GM12864 (cell line): ENCODE results near the gene BCAR1.

Experiments
- DNase-seq: peaks from one replicate; pipeline ENCODE4 v3.0.0-alpha.2; 2011; ENCODE audit warnings: low read depth
- H3K4me3 ChIP-seq: 2 replicates; pipeline ENCODE4 v1.5.1; 2011; ENCODE audit warnings: mild to moderate bottlenecking, low read depth, low read length, control low read depth
- TF ChIP-seq, protein P1 (sequence below): IDR thresholded peaks from 2 replicates; pipeline ENCODE4 v1.5.1; 2011; ENCODE audit warnings: low read depth, mild to moderate bottlenecking, moderate library complexity, low read length, control low read depth, inconsistent platforms; ENCODE audit errors: missing control alignments

BCAR1 gene

DNA sequence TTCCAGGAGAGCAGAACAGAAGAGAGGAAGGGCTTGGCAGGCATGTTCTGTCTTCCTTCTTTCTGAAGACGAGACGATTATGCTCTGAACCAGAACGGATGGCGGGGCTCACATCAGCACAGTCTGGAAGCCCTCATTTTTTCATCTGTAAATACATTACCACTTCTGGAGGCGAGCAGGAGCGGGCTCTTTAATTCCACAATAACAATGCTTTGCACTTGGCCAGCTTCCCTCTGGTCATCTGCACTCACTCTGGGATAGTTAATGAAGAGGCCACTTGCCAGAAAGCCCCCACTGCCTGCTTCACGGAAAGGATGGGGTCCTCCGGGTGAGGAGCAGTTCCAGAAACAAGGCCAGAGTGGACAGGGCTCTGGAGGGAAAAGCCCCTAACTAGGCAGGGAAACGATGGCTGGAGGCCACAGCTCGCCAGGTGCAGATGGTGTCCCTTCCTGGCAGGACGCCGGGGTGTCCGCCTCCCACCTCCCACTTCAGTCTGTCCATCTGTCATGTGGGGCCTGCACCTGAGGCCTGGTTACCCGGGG, 13.1 kb upstream of the BCAR1 start:
- peak overlapping the region; percentile 52; the same call in 1 of the 2 replicates for H3K4me3 ChIP-seq
- DNase-seq, result no peak
- TF ChIP-seq, protein P1, sequence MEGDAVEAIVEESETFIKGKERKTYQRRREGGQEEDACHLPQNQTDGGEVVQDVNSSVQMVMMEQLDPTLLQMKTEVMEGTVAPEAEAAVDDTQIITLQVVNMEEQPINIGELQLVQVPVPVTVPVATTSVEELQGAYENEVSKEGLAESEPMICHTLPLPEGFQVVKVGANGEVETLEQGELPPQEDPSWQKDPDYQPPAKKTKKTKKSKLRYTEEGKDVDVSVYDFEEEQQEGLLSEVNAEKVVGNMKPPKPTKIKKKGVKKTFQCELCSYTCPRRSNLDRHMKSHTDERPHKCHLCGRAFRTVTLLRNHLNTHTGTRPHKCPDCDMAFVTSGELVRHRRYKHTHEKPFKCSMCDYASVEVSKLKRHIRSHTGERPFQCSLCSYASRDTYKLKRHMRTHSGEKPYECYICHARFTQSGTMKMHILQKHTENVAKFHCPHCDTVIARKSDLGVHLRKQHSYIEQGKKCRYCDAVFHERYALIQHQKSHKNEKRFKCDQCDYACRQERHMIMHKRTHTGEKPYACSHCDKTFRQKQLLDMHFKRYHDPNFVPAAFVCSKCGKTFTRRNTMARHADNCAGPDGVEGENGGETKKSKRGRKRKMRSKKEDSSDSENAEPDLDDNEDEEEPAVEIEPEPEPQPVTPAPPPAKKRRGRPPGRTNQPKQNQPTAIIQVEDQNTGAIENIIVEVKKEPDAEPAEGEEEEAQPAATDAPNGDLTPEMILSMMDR, result no peak

DNA sequence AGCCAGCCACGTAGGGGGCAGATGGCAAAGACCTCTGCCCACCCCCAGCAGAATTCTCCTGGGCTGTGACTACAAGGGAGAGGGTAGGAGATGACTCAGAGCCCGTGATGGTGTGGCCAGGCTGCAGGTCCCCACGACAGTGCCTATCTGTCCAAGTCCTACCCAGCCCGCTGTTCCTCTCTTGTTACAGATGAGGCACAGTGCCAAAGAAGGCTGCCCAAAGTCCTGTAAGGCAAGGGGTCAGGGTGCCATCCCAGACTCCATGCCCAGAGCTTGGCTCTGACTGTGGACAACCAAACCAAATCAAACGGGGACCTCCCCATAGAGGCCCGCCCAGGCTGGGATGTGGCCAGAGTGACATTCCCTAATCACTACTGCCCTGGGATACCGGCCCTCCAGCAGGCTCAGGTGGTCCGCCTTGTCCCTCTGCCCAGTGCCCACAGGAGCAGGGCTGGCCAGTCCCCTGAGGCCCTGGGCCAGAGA, 12.6 kb upstream of the BCAR1 start:
- no peak for DNase-seq
- TF ChIP-seq, protein P1, result no peak
- no peak overlapping the region for H3K4me3 ChIP-seq

DNA sequence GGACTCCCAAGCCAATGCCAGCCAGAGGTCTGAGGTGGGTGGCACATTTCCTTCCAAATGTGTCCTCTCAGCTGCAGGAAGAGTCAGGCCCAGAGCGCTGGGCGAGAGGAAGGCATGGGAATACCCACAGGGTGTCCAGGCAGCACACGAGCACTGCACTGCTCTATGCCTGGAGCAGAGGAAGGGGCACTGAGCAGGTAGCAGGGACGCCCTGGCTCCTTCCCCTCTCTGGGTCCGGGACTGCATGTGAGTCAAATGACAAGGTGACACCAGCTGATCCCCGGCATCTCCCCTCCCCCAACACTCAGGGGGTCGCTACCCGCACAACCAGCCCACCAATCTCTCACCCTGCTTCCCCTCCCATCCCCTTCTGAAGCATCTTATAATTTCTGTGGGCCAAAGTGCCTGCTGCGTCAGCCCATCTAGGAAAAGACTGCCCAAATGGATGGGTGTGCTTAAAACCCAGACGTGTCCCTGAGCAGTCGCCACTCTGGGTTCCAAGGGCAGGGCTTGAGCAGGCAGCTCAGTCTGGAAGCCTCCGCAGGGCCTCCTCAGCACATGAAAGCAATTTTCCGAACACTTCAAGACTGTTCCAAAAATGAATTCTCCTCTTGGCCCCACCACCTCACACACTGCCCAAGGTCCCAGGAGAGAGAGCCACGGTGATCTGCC, 12.0 kb upstream of the BCAR1 start:
- no peak for DNase-seq
- H3K4me3 ChIP-seq, result no peak overlapping the region
- TF ChIP-seq, protein P1, result no peak

DNA sequence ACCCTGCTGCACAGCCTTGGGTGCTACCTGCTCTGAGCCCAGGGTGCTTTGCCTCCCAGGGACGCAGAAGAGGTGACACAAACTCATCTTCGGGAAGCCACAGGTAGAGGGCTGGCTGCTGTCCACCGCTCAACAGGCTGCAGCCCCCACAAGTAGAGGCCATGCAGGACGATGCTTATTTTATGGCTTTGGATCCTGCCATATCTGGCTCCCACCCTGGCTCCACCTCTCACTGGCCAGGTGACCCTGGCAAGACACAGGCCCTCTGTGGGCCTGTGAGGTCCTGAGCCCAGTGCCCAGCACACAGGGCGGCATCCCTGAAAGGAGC, 11.3 kb upstream of the BCAR1 start:
- TF ChIP-seq, protein P1, result no peak
- no peak overlapping the region for H3K4me3 ChIP-seq
- DNase-seq, result no peak

DNA sequence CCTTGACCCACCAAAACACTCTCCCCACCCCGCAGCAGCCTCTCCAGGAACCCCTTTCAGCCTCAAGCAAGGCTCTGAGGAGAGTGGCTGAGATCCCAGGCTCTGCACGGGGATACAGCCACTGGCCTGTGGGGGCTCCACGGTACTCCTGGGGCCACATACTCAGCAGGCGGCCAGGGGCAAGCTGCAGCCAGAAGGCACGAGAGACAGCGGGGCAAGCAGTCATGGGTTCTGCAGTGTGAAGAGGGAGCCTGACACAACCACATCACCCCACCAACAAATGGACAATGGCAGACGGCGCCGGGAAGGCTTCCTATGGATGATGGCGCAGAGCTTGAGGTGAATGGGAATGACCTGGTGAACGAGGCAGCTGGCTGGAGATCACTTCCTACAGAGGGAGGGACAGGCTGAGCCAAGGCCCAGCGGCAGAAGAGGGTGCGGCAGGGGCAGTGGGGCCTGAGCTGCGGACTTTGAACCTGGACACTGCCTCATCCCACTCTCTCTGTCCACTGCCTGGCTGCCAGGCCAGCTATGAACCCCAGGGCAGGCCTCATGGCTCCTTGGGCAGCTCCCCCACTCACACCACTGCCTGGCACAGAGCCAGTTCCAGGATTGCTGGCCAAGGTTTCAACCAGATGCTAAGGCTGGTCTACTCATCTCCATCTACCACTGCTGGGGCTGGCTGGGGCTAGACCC, 10.8 kb upstream of the BCAR1 start:
- H3K4me3 ChIP-seq, result no peak overlapping the region
- DNase-seq, result no peak
- TF ChIP-seq, protein P1, result no peak

DNA sequence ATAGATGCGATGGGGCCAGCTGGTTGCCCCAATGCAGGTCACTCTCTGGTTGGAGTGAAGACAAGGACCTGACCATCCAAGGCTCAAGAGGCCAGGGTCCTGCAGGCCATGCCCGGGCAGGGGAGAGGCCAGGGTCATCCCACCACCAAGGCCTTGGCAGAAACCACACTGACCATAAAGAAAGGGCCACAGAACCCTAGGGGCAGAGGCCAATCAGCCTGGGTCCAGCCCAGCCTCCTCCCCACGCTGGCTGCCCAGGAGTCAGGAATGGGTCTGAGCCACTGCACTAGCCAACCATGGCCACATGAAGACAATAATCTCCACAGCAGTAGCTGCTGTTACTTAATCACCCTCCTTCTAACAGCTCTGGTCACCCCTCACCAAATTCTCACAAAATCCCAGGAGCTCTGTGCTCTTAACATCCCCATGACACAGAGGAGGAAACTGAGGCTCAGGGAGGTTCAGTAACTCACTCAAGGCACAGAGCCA, 10.2 kb upstream of the BCAR1 start:
- TF ChIP-seq, protein P1, result no peak
- no peak overlapping the region for H3K4me3 ChIP-seq

More for the DNA sequence above, 10.2 kb upstream of the BCAR1 start:
- no peak for DNase-seq
